ENCODE results near the gene MAP1S. TPM values are rescaled to one million over a fixed set of nuclear protein-coding genes. Genes with fewer than 3 reads are reported as not detected.
A peak's percentile ranks its signal among the peaks of the same experiment; 100 is the strongest.

Gene MAP1S
- total and polyA plus RNA-seq, 2 of the 13 experiments (the other 11 are each of a cell fraction or from before 2014, with no cell fraction given) = 3.8 to 7.3 TPM

DNA sequence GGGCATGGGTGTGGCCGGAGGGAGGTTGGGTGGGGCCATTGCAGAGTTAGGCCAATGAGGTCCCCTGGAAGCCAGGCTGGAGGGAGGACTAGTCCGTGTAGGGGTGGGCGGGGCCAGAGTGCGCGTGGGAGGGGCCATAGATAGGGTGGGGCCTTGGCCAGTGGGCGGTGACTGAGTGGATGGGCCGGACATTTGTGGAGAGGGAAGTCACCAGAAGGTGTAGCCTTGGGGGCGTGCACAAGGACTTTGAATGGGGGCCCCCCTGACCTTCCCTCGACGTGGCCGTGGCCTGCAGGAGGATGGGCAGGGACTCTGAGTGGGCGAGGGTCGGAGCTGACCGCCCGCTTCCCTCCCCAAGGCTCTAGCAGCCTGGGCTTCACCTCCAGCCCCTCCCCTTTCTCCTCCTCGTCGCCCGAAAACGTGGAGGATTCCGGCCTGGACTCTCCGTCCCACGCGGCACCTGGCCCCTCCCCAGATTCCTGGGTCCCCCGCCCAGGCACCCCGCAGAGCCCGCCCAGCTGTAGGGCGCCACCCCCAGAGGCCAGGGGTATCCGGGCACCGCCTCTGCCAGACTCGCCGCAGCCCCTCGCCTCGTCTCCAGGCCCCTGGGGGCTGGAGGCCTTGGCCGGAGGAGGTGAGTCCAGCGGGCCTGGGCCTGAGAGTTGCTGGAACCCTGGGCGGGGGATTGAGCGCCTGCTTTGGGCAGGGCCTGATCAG lies 59.1 kb downstream of the MAP1S start (continued):
- TF ChIP-seq MYC (CRISPR knock-in tag; IDR thresholded peaks at IDR 0.05; ENCODE audit: borderline replicate concordance) = peak; percentile 24; the same call in 1 of the 2 replicates
- TF ChIP-seq SP5 (CRISPR knock-in tag; IDR thresholded peaks at IDR 0.05; ENCODE audit: borderline replicate concordance, low read depth) = 0 out of 2 replicates have a peak, but pooled peaks have one; percentile 7

DNA sequence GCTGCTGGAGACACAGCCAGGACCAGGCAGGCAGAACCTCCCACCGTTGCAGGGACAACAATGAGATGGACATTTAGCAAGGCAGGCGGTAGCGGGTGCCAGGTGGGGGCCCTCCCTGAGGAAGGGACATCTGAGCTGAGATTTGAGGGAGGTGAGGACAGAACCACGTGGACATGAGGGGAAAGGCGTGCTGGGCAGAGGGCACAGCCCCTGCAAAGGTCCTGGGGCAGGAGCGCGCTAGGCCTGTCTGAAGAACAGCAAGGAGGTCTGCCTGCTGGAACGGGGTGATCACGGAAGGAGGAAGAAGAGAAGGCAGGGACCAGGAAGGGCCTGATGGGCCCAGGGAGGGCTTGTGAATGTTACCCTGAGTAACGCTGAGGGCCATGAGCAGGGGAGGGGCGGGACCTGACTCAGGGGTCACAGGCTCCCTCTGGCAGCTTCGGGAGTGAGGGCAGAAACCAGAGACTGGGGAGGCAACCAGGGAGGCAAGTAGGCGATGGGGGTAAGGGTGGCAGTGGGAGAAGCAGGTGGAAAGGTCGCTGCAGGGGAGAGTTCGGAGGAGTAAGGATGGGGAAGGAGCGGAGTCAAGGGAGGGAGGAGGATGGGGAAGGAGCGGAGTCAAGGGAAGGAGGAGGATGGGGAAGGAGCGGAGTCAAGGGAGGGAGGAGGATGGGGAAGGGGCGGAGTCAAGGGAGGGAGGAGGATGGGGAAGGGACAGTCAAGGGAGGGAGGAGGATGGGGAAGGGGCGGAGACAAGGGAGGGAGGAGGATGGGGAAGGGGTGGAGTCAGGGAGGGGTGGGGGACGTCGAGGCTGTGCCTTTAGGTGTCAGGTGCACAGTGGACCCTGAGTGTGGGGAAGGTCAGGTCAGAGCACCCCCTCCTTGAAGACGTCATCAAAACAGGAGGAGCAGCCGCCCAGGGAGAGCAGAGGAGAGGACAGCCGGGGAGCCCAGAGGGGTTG lies 60.0 kb downstream of the MAP1S start:
- H4K20me1 ChIP-seq (ENCODE audit: insufficient read depth, low read length) = no peaks in the 10 kb centered on the region
- no peak overlapping the region for H2AFZ ChIP-seq (ENCODE audit: low read length)
- WGBS (ENCODE audit: low lambda C conversion rate) = 59% methylated on average over 25 of the region's 25 CpGs
- no peaks in the 10 kb centered on the region for H3K79me2 ChIP-seq (ENCODE audit: insufficient read depth, low read length)
- ATAC-seq (no peak), FAIRE-seq (no peak), DNase-seq (ENCODE audit: low spot score) (no peak)
- no TSS peak for BruUV-seq (replicated peaks)
- in situ Hi-C loops (cut with HindIII; ENCODE audit: extremely low pct_ligation_motif_present, low pct_unique_long_range_greater_than_20kb) (no loop called here), intact Hi-C loops (cut with micrococcal nuclease; ENCODE audit: unreplicated experiment) (no loop called here)
- no peaks in the 10 kb centered on the region for H3K9me3 ChIP-seq (ENCODE audit: low read length)
- TF ChIP-seq, protein P1, sequence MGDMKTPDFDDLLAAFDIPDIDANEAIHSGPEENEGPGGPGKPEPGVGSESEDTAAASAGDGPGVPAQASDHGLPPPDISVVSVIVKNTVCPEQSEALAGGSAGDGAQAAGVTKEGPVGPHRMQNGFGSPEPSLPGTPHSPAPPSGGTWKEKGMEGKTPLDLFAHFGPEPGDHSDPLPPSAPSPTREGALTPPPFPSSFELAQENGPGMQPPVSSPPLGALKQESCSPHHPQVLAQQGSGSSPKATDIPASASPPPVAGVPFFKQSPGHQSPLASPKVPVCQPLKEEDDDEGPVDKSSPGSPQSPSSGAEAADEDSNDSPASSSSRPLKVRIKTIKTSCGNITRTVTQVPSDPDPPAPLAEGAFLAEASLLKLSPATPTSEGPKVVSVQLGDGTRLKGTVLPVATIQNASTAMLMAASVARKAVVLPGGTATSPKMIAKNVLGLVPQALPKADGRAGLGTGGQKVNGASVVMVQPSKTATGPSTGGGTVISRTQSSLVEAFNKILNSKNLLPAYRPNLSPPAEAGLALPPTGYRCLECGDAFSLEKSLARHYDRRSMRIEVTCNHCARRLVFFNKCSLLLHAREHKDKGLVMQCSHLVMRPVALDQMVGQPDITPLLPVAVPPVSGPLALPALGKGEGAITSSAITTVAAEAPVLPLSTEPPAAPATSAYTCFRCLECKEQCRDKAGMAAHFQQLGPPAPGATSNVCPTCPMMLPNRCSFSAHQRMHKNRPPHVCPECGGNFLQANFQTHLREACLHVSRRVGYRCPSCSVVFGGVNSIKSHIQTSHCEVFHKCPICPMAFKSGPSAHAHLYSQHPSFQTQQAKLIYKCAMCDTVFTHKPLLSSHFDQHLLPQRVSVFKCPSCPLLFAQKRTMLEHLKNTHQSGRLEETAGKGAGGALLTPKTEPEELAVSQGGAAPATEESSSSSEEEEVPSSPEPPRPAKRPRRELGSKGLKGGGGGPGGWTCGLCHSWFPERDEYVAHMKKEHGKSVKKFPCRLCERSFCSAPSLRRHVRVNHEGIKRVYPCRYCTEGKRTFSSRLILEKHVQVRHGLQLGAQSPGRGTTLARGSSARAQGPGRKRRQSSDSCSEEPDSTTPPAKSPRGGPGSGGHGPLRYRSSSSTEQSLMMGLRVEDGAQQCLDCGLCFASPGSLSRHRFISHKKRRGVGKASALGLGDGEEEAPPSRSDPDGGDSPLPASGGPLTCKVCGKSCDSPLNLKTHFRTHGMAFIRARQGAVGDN (CRISPR knock-in tag; IDR thresholded peaks at IDR 0.05) = 0 out of 2 replicates have a peak, but pooled peaks have one; percentile 33
- peak; percentile 53; the same call in 1 of the 2 replicates for TF ChIP-seq ZMYM3 (CRISPR knock-in tag; IDR thresholded peaks at IDR 0.05)
- no peak for TF ChIP-seq ZNF501 (CRISPR knock-in tag; IDR thresholded peaks at IDR 0.05)
- TF ChIP-seq, protein P2, sequence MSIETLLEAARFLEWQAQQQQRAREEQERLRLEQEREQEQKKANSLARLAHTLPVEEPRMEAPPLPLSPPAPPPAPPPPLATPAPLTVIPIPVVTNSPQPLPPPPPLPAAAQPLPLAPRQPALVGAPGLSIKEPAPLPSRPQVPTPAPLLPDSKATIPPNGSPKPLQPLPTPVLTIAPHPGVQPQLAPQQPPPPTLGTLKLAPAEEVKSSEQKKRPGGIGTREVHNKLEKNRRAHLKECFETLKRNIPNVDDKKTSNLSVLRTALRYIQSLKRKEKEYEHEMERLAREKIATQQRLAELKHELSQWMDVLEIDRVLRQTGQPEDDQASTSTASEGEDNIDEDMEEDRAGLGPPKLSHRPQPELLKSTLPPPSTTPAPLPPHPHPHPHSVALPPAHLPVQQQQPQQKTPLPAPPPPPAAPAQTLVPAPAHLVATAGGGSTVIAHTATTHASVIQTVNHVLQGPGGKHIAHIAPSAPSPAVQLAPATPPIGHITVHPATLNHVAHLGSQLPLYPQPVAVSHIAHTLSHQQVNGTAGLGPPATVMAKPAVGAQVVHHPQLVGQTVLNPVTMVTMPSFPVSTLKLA (IDR thresholded peaks at IDR 0.05) = peak; percentile 31; the same call in 1 of the 2 replicates
- 0 out of 2 replicates have a peak, but pooled peaks have one; percentile 8 for TF ChIP-seq ZNF703 (CRISPR knock-in tag; IDR thresholded peaks at IDR 0.05; ENCODE audit: borderline replicate concordance)
- no peak for TF ChIP-seq NR2C2 (CRISPR knock-in tag; IDR thresholded peaks at IDR 0.05; ENCODE audit: borderline replicate concordance)
- no peak for TF ChIP-seq MED8 (CRISPR knock-in tag; IDR thresholded peaks at IDR 0.05; ENCODE audit: insufficient replicate concordance)
- no peak for TF ChIP-seq ATF5 (CRISPR knock-in tag; IDR thresholded peaks at IDR 0.05; ENCODE audit: low read depth)
- H3K36me3 ChIP-seq (replicated peaks in 1 of 2; ENCODE audit: control insufficient read depth in 1 of 2, insufficient read depth in 2 of 2, low read length in 2 of 2) = no peaks in the 10 kb centered on the region
- H3K4me3 ChIP-seq (replicated peaks in 1 of 3; ENCODE audit: insufficient read depth in 1 of 3, low read depth in 2 of 3, low read length in 3 of 3) = peak overlapping the region in 2 of 3 experiments; percentile 38 to 43; a peak in 4 of 6 replicates
- ChIA-PET POLR2A (no interaction called here), CTCF (ENCODE audit: low intra/inter-chr PET ratio, low total read pairs) (no interaction called here)
- no peaks in the 10 kb centered on the region for H3K27me3 ChIP-seq (ENCODE audit: control insufficient read depth in 1 of 2, insufficient read depth in 2 of 2, low read length in 2 of 2)
- peak overlapping the region; percentile 42 for H3K4me2 ChIP-seq (ENCODE audit: low read depth, low read length)
- H3K27ac ChIP-seq (ENCODE audit: extremely low read length, insufficient read depth, low read length) = no peak overlapping the region
- peaks cover 8% of the 10 kb centered on the region; the same call in 1 of the 2 replicates for H3K4me1 ChIP-seq (ENCODE audit: insufficient read depth, low read length)
- no peak overlapping the region for H3K9ac ChIP-seq (ENCODE audit: insufficient read depth, low read depth, low read length)
